GM18520 (cell line): ENCODE measurements around the gene HOXC9.

Experiments used
- ATAC-seq: cut with Tn5 transposase; IDR thresholded peaks from one replicate; pipeline ENCODE4 v1.9.1; 2021; ENCODE audit not compliant: unreplicated experiment

HOXC9 gene

DNA sequence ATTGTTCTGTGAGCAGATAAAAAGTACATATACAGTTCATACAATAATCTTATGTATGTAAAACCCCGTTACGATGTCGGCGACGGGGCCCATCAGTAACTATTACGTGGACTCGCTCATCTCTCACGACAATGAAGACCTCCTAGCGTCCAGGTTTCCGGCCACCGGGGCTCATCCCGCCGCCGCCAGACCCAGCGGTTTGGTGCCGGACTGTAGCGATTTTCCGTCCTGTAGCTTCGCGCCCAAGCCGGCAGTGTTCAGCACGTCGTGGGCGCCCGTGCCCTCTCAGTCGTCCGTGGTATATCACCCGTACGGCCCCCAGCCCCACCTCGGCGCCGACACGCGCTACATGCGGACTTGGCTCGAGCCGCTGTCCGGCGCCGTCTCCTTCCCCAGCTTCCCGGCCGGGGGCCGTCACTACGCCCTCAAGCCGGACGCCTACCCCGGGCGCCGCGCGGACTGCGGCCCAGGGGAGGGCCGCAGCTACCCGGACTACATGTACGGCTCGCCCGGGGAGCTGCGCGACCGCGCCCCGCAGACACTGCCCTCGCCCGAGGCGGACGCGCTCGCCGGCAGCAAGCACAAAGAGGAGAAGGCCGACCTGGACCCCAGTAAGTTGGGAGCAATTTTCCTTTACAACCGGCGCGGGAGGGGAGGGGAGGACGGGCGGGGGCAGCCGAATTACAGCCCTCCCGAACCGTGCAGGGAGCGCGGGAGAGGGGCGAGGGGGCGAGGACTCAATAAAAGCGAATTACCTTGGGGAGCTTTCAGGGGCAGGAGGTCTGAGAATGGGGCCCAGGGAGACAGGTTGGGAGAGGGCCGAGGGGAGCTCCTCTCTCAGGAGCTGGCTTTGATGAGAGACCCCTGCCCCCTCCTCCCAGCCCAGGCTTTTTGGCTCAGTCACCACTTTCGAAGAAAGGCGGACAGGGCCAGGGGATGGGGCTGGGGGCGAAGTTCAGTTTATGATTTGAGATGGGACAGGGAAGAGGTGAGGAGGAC, at the start of gene HOXC9:
HOXC9 (plus strand) TSS at position 46 of the 999 bp plus-strand sequence; CDS start at position 74, 28 bp downstream.
- no peak for ATAC-seq

DNA sequence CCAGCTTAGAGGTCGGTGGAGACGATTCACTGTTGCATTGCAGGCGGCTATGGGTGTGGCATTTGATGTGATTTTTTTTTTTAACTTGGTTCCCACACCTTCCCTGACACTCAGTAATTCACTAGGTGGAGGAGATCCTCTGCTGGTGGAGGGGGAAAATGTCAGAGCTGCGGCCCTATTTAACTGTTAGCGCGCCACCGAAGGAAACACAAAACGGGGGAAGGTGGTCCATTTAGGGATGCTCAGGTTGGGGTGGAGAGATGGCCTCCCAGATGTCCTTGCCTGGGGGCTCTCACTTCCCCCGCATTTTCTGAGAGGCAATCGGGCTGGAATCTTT, 49.6 kb upstream of the HOXC9 start:
- ATAC-seq: no peak

DNA sequence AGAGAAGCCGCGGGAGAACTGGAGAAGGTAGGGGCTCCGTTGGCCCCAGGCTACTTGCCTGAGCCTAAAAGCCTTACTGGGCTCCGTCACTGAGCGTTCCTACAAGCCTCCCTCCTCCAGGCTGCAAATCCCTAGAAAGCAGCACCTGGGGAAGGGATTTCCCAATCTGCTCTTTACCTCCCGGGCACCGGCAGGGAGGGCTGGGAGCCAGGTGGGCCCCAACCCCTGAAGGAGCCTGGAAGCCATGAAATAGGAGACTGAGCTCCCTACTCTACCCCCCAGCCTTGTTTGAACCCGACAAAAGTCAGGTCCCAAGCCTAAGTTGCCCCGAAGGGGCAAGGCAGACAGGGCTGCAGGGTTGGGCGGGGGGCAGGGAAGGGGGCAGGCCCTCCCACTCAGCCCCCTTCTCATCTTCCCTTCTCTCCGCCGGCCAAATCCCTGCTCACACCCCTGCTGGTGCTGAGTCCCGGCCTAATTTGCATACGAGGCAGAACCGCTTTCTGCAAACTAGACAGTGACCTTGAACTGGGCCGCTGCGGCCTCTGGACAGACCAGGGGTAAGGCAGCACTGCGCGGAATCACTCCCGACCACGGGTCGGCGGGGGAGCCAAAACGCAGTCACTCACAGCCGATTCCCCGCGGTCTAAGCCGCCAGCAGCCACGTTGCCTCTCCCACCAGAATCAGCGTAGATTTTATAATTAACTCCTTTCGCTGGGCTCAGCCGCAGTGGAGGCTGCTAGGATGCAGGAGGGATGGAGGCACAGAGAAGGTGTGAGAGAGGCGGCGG, 49.0 kb upstream of the HOXC9 start:
- ATAC-seq: no peak

DNA sequence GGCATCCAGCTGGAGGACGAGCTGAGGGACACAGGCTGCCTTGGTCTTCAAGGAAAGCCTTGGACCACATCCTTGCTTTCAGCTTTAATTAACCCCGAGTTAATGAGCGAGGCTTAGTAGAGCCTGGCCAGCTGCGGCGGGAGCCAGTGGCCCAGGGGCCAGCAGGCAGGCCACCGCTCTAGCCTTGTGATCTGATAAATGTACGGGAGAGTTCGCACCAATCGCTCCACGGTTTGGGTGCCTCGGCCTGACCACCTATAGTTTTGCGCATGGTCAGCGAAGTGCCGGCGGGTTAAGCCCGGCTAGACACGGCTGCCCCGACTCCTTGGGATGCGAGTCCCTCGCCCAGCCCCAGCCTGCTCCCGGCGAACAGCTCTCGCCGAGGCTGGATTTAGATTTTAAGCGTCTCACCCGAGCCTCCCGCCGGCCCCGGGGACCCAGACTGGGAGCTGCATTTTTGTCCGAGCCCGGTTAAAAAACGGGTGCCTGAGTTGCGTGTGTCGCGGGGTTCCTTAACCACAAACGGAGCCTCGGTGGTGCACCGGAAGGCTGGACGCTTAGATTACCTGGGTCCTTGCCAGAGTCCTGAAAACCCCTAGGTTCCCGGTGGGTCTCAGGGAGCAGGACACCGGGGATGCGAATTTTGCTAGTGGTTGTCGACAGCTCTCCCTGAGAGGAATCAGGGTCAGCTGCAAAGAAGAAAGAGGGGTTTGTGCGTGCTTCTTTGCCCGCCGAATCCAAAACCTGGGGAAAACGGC, 48.2 kb upstream of the HOXC9 start:
- no peak for ATAC-seq

DNA sequence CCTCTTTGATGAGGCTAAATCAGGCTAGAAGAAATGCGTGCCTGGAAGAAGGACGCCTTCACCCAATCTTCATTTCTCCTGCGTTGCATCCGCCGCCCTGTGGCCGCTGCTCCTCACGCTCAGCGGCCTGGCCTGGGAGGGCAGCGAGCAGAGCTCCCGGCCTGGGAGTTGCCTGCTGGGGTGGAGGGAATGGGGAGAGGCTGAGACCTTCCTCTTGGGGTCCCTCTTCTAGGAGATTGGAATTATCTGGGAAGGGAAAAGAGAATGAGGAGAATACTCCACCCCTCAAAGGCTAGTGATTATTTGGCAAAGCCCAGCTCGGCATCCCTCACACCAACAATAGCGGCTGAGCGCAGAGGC, 47.6 kb upstream of the HOXC9 start:
- ATAC-seq: no peak

DNA sequence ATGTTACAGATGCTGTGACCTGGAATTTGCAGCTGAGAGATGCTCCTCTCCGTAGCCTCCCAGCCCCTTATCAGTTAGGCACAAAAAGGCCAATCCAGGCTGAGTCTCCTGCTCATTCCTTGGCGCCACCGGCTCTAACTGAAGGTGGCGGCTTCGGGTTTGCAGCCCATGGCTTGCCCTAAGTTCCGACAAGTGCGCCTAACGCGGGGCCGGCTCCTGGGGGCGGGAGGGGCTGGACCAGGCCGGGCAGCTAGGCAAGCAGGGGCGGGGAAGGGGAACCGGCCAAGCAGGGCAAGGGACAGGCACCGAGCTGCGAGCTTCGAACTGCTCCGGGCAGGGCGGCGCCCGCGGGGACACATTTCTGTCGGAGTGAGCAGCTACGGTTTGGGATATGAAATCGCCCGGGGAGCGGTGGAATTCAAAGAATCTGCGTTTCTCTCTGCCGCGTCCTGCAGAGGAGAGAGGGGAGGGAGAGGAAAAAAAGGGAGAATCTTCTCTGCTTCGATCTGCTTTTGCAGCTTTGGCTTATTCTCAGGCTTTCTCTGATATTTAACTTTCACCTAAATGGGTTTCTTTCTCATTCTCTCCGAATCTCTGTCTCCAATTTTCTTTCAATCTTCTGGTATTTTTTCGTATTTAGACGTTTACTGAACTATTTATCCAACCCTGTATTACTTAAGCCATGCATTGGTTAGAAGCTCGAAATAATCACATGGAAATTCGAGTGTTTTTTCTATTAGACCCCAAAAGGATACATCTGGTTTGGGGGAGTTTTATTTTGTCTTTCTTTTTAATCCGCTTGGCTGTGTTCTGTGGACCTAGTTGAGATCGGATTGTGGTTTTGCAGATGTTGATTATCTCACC, 46.9 kb upstream of the HOXC9 start:
- no peak for ATAC-seq

DNA sequence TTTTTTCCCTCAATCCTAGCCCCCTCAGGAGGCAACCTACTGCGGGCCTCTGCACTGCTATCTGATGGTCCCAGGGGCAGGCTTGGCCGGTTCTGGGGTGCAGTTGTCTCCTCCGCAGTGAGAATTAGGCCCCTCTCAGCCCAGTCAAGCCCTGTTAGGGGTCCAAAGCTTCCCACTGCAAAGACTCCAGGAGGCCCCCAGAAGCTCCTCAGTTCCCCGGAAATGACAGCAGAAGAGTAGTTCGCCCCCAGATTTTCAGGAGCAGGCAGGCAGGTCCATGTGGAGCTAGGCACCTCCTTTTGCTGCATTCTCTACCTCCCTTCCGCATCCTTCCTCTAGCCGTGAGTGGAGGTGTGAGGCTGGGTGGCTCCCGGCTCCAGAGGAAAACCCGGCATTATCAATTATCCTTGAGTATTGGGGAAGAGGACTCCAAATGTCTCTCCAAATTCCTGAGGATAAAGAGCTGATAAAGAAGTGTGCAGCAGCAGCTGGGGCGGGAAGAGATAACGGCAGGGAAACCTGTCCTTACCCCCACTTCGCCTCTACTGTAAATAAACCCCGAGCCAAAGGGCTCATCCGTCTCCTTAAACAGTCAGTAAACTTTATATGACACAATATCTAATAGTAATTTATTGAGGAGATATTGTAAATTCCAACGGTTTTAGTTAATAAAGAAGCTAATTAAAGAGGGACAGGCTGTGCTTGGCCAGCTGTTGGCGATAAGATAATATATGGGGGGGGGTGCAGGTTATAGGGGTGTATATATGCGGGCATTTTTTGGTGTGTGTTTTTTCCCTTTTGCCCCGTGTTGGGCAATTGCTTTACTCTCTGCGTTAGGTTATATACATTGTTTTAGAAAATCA, 45.9 kb upstream of the HOXC9 start:
- no peak for ATAC-seq

DNA sequence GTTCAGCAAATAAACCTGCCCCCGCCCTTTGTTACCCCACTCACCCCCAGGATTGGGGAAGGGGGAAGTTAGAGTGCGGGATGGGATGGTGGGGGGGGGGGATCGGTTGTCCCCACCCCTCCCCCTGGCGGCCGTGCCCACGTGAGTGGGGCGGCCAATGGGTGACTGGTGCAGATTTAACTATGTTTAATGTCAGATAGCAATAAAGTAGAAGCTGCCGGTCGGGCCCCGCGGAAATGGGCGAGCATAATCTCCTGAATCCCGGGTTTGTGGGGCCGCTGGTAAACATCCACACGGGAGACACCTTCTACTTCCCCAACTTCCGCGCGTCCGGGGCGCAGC, 45.3 kb upstream of the HOXC9 start, which contains the start of gene HOXC12:
HOXC12 (plus strand) TSS at position 210 of the 342 bp plus-strand sequence; CDS start at position 237, 27 bp downstream.
- ATAC-seq: no peak

DNA sequence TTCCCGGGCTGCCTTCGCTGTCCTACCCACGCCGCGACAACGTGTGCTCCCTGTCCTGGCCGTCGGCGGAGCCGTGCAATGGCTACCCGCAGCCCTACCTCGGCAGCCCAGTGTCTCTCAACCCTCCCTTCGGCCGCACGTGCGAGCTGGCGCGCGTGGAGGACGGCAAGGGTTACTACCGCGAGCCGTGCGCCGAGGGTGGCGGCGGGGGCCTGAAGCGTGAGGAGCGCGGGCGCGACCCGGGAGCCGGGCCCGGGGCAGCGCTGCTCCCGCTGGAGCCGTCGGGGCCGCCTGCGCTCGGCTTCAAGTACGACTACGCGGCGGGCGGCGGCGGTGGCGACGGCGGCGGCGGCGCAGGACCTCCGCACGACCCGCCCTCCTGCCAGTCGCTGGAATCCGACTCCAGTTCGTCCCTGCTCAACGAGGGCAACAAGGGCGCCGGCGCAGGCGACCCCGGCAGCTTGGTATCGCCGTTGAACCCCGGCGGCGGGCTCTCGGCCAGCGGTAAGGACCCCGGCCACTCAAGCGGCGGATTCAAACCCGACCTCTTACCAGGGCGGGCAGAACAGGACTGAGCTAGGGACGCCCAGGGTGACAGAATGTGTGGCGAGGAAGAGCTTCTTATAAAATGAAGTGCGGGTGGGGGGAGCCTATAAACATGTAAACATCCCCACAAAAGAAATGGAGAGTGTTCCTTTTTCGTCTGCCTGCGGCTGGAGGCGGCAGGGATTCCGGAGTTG, 44.8 kb upstream of the HOXC9 start:
- ATAC-seq: no peak

DNA sequence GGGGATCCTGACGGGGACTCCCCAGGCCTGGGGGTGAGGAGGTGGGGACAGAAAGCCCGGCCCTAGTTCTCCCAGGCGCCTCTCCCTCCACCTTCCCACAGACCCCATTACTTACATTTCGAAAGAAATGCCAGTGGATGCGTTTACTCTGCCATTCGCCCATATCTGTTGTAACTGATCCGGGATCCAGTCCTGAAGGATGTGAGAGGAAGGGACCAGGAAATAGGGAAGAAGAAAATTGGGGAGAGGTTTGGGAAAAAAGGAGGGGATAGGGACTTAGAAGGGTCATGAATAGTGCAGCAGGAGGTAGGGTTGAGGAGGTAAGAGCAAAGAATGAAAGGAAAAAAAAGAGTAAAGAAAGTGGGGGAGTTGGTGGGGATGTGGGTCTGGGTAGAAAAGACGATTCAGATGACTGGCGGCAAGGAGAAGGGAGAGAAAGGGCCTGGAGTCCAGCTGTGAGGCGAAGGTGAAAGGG, 44.1 kb upstream of the HOXC9 start:
- ATAC-seq: no peak

DNA sequence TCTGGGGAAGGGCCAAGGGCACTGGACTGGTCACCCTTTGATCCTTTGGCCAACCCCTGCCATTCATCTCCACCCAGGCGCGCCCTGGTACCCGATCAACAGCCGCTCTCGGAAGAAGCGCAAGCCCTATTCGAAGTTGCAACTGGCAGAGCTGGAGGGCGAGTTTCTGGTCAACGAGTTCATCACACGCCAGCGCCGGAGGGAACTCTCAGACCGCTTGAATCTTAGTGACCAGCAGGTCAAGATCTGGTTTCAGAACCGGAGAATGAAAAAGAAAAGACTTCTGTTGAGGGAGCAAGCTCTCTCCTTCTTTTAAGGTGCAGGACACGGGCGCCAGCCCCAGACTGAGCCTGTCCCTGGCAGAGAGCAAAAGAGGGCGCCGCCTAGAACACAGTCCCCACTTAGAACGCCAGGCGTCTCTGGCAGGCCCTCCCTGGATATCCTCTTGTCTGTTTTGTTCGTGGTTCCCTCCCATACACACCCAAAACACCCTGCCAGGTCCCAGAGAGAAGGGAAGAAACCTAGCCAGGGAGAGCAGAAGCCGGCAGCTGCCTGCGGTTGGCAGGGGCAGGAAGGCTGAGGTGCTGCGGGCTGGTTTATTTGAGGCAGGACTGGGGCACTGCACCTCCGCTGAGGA, 43.6 kb upstream of the HOXC9 start:
- ATAC-seq: no peak

DNA sequence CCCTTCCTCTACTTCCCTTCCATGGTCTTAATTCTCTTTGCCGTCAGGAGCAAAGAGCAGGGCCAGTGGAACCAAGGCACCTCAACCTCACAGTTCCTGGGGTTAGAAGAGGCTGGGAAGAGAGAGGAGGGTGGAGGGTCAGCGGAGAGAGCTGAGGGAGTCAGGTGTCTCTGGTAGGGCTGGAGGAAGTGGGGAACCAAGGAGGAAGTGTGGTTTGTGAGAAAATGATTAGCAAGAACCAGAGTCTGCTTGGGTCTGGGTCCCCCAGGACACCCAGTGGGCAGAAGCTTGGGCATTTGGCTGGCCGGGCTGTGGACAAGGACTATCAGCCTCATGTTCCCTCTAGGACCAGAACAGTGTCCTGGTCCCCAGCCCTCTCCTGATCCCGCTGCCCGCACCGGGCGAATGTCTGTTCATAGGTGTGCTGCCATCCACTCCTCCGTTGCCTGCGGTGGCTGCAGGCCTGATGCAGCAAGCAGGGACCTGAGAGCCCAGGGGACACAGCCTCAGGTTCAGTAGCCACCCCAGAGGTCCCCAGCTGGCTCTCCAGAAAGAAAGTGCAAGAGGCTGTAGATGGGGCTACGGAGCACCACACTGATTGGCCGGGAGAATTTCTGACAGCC, 42.9 kb upstream of the HOXC9 start:
- ATAC-seq: no peak

DNA sequence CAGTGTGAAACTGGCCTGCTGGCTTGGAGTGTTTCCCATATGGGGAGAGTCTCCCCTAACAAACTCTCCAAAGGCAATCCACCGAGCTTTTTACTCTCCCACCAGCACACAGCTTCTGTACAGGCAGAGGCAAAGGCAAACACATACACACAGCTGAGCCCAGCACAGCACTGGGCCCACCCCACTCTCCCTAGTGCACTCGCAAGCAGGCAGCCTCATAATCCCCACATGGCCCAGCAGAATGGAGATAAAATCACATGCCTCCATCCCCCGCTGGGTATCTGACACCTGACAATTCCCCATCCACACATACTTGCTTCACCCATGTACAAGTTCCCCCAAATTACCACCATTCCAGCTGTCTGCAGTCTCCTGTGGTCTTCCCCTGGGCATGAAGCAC, 41.8 kb upstream of the HOXC9 start:
- ATAC-seq: no peak

DNA sequence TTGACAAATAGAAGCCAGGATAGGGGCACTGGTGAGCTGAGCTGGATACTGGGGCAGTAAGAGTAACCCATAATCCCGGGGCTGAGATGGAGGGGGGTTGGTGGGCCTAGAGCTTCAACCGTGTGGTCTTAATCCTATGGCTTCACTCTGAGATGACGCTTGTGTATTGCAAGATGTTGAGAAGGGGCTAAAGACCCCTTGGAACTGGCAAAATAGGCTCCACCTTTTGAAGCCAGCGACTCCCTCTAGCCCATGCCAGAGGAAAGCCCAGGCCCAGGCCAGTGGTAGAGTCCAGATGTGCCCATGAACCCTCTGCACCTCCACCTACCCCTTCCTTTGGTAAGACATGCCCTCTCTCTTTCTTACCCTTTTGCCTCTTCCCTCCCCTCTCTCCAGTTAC, 40.6 kb upstream of the HOXC9 start:
- no peak for ATAC-seq

DNA sequence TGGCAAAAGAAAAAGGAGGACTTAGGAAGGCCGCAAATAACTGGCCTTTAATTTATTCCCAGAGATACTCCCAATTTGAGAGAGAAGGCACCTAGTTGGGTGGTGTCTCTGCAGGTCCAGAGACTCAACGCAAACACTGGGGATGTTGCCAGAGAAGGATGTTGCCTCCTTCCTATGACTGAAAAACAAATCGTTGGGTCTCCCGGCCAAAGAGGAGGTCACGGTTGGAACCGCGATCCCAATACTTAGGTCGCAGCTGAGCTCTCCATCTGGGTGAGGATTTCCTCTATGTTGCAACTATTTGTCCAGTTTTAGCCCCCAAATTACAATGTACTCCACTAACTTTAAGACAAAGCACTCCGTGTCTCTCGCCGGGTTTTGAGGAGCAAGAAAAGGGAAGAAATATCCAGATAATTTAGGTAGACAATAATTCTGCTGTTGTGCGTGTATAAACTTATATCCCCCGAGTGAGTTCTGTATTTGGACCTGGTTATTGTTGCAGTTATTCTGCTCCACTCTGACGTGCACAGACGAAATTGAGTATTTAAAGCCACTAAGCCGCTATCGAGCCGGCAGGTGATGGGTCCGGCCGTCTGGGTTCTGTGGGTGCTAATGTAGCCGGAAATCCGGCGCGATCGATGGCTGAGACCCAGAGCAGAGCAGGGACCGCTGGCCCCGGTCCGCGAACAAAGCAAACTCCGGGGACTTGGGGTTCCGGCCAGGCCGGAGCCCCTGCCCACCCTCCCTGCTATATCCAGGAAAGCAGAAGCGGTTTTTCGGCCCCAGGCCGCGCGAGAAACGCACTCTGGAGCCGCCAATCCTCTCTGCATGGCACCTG, 39.6 kb upstream of the HOXC9 start:
- ATAC-seq: no peak

DNA sequence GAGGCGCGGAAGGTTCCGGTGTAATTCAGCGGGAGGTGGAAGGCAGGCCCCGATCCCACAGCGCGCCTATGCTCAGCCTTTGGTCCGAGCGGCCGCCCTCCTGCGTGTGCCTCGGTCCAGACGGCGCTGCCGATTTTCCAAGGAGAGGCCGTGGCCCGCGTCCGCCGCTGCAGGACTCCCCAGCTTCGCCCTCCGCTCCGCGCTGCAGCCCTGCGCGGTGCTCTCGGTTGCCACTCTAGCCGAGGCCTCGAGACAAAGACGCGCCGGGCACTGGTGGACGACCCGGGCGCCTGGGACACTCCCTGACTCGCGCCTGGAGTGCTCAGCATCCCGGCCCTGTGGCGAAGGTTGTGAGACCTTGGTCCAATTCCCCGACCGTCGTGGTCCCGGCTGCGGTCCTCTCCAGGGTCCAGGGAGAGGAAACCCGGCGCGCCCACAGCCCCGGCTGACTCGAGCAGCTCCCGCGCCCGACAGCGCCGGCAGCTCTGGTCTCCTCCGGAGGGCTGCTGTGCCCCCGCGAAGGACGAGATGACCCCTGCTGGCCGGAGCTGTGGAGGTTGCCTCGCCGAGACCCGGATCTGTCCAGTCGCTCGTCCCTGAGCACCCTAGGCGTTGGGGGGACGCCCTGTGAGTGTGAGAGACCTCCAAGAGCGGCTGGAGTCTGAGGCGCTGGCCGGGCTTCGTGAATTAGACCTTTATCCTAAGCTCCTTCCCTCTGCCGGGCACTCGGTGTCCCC, 38.8 kb upstream of the HOXC9 start:
- ATAC-seq: no peak
